ENCODE data around the gene KAZN. TPM values are rescaled to one million over a fixed set of nuclear protein-coding genes. Genes with fewer than 3 reads are reported as not detected.

Gene KAZN
- total and polyA plus RNA-seq, 2 donors (not counting 1 experiment from before 2014, with no cell fraction given) = 3.4 to 5.0 TPM

DNA sequence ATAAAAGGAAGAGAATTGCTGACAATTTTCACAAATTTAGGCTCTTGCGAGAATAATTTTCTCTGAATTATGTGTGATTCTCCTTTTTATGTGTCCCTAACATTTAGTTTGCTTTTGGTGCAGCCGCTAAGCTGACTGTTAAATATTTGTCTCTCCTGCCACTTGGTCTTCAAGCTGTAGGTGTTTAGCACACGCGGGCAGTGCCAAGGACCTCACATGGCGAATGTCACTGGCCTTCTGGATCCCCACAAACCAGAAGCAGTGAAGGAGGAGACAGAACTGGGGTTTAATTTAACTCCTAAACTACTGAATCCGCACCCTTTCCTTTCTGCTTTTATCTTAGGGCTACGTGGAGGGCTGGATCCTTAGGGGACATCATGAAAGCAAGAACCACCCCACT lies 120.0 kb downstream of the KAZN start:
- Histone ChIP-seq H3K4me2 (ENCODE audit: extremely low read depth, insufficient read depth, low read length) (no peak overlapping the region), H3K36me3 (ENCODE audit: control insufficient read depth, insufficient read depth, low read length) (no peaks in the 10 kb centered on the region), H3K27ac (ENCODE audit: insufficient read depth, low read length) (no peak overlapping the region), H3K4me3 (replicated peaks in 1 of 4; ENCODE audit: control extremely low read depth in 1 of 4, insufficient read depth in 1 of 4, low read depth in 3 of 4, low read length in 4 of 4) (no peak overlapping the region), H2AFZ (ENCODE audit: low read length) (no peak overlapping the region), H3K9ac (ENCODE audit: insufficient read depth, low read length) (no peak overlapping the region), H3K27me3 (ENCODE audit: control insufficient read depth, insufficient read depth, low read length) (no peaks in the 10 kb centered on the region), H3K4me1 (ENCODE audit: control insufficient read depth, extremely low read depth, insufficient read depth, low read length) (no peaks in the 10 kb centered on the region), H3K79me2 (ENCODE audit: control insufficient read depth, insufficient read depth, low read length) (no peaks in the 10 kb centered on the region), H4K20me1 (ENCODE audit: control insufficient read depth, extremely low read depth, insufficient read depth, low read length) (no peaks in the 10 kb centered on the region), H3K9me3 (ENCODE audit: control insufficient read depth, insufficient read depth, low read depth, low read length) (no peaks in the 10 kb centered on the region)
- TF ChIP-seq, protein P1, sequence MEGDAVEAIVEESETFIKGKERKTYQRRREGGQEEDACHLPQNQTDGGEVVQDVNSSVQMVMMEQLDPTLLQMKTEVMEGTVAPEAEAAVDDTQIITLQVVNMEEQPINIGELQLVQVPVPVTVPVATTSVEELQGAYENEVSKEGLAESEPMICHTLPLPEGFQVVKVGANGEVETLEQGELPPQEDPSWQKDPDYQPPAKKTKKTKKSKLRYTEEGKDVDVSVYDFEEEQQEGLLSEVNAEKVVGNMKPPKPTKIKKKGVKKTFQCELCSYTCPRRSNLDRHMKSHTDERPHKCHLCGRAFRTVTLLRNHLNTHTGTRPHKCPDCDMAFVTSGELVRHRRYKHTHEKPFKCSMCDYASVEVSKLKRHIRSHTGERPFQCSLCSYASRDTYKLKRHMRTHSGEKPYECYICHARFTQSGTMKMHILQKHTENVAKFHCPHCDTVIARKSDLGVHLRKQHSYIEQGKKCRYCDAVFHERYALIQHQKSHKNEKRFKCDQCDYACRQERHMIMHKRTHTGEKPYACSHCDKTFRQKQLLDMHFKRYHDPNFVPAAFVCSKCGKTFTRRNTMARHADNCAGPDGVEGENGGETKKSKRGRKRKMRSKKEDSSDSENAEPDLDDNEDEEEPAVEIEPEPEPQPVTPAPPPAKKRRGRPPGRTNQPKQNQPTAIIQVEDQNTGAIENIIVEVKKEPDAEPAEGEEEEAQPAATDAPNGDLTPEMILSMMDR (conservative IDR thresholded peaks at IDR 0.05 in 1 of 2, IDR thresholded peaks at IDR 0.05 in 1 of 2; ENCODE audit: low read depth in 1 of 2, low read length in 2 of 2) = no peak
- no peak for TF ChIP-seq EZH2 (IDR thresholded peaks at IDR 0.05; ENCODE audit: low read length, missing control alignments)
- no peak for DNase-seq (ENCODE audit: low read depth in 2 of 2)

DNA sequence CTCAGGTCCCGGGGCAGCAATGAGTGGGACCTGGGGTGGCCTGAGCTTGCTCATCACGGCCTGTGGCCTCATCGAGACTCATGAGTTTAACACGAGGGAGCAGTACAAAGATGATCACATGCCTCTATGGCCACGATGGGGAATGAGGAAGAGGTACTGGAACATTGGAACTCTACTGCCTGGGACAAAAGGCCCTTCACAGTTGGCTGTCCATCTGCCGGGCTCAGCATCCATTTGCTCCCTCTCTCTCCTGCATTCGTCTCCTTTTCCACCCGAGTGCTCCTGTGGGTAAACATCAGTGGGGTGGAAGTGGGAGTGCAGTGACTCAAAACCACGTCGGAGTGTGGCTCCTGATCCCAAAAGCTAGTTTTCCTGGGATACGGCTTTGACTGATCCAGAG lies 124.9 kb downstream of the KAZN start:
- Histone ChIP-seq H3K36me3 (ENCODE audit: control insufficient read depth, insufficient read depth, low read length) (no peaks in the 10 kb centered on the region), H3K27me3 (ENCODE audit: control insufficient read depth, insufficient read depth, low read length) (no peaks in the 10 kb centered on the region), H4K20me1 (ENCODE audit: control insufficient read depth, extremely low read depth, insufficient read depth, low read length) (no peaks in the 10 kb centered on the region), H3K9me3 (ENCODE audit: control insufficient read depth, insufficient read depth, low read depth, low read length) (no peaks in the 10 kb centered on the region), H3K4me3 (replicated peaks in 1 of 4; ENCODE audit: control extremely low read depth in 1 of 4, insufficient read depth in 1 of 4, low read depth in 3 of 4, low read length in 4 of 4) (no peak overlapping the region), H3K27ac (ENCODE audit: insufficient read depth, low read length) (no peak overlapping the region), H3K4me2 (ENCODE audit: extremely low read depth, insufficient read depth, low read length) (no peak overlapping the region), H2AFZ (ENCODE audit: low read length) (no peak overlapping the region), H3K9ac (ENCODE audit: insufficient read depth, low read length) (no peak overlapping the region), H3K4me1 (ENCODE audit: control insufficient read depth, extremely low read depth, insufficient read depth, low read length) (no peaks in the 10 kb centered on the region), H3K79me2 (ENCODE audit: control insufficient read depth, insufficient read depth, low read length) (no peaks in the 10 kb centered on the region)
- TF ChIP-seq, protein P1 (conservative IDR thresholded peaks at IDR 0.05 in 1 of 2, IDR thresholded peaks at IDR 0.05 in 1 of 2; ENCODE audit: low read depth in 1 of 2, low read length in 2 of 2) = no peak
- TF ChIP-seq EZH2 (IDR thresholded peaks at IDR 0.05; ENCODE audit: low read length, missing control alignments) = no peak
- DNase-seq (ENCODE audit: low read depth in 2 of 2) = no peak

DNA sequence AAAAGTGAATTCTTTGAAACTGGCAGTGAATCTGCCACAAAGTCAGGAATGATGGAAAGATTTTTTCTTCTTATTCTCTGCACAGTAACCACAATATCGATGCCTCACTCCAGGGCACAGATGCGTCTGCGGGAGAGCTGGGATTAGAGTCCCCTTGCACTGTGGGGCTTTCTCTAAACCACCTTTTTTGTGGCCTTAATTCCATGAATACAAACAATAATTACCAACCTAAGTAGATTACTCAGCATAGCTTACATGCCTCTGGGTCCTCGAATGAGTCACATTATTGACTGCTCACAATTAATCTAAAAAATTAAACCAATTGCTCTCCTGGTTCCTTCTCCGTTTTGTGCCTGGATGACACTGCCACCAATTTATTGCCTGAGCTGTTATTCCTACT lies 125.8 kb downstream of the KAZN start:
- Histone ChIP-seq H2AFZ (ENCODE audit: low read length) (no peak overlapping the region), H3K36me3 (ENCODE audit: control insufficient read depth, insufficient read depth, low read length) (no peaks in the 10 kb centered on the region), H3K4me3 (replicated peaks in 1 of 4; ENCODE audit: control extremely low read depth in 1 of 4, insufficient read depth in 1 of 4, low read depth in 3 of 4, low read length in 4 of 4) (no peak overlapping the region), H3K4me1 (ENCODE audit: control insufficient read depth, extremely low read depth, insufficient read depth, low read length) (no peaks in the 10 kb centered on the region), H3K4me2 (ENCODE audit: extremely low read depth, insufficient read depth, low read length) (no peak overlapping the region), H3K79me2 (ENCODE audit: control insufficient read depth, insufficient read depth, low read length) (no peaks in the 10 kb centered on the region), H3K9me3 (ENCODE audit: control insufficient read depth, insufficient read depth, low read depth, low read length) (no peaks in the 10 kb centered on the region), H4K20me1 (ENCODE audit: control insufficient read depth, extremely low read depth, insufficient read depth, low read length) (no peaks in the 10 kb centered on the region), H3K27ac (ENCODE audit: insufficient read depth, low read length) (no peak overlapping the region), H3K27me3 (ENCODE audit: control insufficient read depth, insufficient read depth, low read length) (no peaks in the 10 kb centered on the region), H3K9ac (ENCODE audit: insufficient read depth, low read length) (no peak overlapping the region)
- DNase-seq (ENCODE audit: low read depth in 2 of 2) = peak in 1 of 2 donors; percentile 81
- TF ChIP-seq, protein P1 (conservative IDR thresholded peaks at IDR 0.05 in 1 of 2, IDR thresholded peaks at IDR 0.05 in 1 of 2; ENCODE audit: low read depth in 1 of 2, low read length in 2 of 2) = no peak
- no peak for TF ChIP-seq EZH2 (IDR thresholded peaks at IDR 0.05; ENCODE audit: low read length, missing control alignments)

Measured in fibroblast of lung (primary cell).